ENCODE data around the gene ZNF512B. TPM values are rescaled to one million over a fixed set of nuclear protein-coding genes. Genes with fewer than 3 reads are reported as not detected.
"Not testable (repeated sequence)": the region's sequence is repeated elsewhere in the genome, so short reads cannot be mapped to it uniquely, and the experiment has no call there.

ZNF512B gene
- total and polyA plus RNA-seq, 2 donors (not counting 1 experiment from before 2014, with no cell fraction given) = 8.8 to 10.5 TPM

DNA sequence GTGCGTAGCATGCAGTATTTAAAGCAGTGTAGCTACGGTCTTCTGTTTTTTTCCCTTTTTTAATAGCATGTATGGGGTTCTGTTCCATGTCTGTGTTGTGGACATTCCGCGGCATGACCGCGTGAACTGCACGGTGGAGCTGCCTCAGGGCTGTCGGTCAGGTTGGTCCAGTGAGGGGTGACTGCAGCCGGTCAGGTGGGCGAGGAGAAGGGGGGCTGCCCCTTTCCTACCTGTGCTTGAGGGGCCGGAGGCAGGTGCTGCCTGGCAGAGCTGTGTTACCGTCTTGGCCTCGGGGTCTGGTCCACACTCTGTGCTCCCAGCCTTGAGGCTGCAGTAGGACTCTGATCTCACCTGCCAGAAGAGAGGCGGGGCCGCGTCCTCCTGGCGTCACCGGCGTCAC is 38.0 kb downstream of the ZNF512B start:
- no peak for TF ChIP-seq EZH2 (IDR thresholded peaks at IDR 0.05; ENCODE audit: borderline replicate concordance, insufficient read depth, low read depth, low read length, poor library complexity, severe bottlenecking)
- TF ChIP-seq, protein P1, sequence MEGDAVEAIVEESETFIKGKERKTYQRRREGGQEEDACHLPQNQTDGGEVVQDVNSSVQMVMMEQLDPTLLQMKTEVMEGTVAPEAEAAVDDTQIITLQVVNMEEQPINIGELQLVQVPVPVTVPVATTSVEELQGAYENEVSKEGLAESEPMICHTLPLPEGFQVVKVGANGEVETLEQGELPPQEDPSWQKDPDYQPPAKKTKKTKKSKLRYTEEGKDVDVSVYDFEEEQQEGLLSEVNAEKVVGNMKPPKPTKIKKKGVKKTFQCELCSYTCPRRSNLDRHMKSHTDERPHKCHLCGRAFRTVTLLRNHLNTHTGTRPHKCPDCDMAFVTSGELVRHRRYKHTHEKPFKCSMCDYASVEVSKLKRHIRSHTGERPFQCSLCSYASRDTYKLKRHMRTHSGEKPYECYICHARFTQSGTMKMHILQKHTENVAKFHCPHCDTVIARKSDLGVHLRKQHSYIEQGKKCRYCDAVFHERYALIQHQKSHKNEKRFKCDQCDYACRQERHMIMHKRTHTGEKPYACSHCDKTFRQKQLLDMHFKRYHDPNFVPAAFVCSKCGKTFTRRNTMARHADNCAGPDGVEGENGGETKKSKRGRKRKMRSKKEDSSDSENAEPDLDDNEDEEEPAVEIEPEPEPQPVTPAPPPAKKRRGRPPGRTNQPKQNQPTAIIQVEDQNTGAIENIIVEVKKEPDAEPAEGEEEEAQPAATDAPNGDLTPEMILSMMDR (IDR thresholded peaks at IDR 0.05) = no peak
- H3K27ac ChIP-seq (ENCODE audit: low read length in 2 of 2) = no peak overlapping the region
- H3K9me3 Mint-ChIP-seq (ENCODE audit: insufficient read depth) = no peaks in the 10 kb centered on the region
- intact Hi-C loops (cut with micrococcal nuclease) = no loop called here
- CTCF ChIA-PET = no interaction called here
- no peaks in the 10 kb centered on the region for H3K27me3 ChIP-seq (replicated peaks in 1 of 4; ENCODE audit: control extremely low read depth in 1 of 4, control insufficient read depth in 3 of 4, insufficient read depth in 4 of 4, low read length in 3 of 4)
- no peak overlapping the region for H2AFZ ChIP-seq (ENCODE audit: insufficient read depth, low read depth, low read length, poor library complexity, severe bottlenecking)
- H3K9ac ChIP-seq (ENCODE audit: low read length) = no peak overlapping the region
- DNase-seq (no peak), ATAC-seq (ENCODE audit: low read depth) (no peak)
- H3K4me1 ChIP-seq (ENCODE audit: control insufficient read depth in 2 of 2, insufficient read depth in 2 of 2, low read length in 2 of 2) = no peaks in the 10 kb centered on the region
- peaks cover 79% of the 10 kb centered on the region for H4K20me1 ChIP-seq (ENCODE audit: control insufficient read depth, insufficient read depth, low read length, poor library complexity, severe bottlenecking)
- no peaks in the 10 kb centered on the region for H3K4me1 Mint-ChIP-seq
- H3K4me2 ChIP-seq (replicated peaks; ENCODE audit: low read depth, low read length, poor library complexity, severe bottlenecking) = no peak overlapping the region
- POLR2A ChIA-PET = no interaction called here
- H3K4me3 ChIP-seq (ENCODE audit: control extremely low read depth in 1 of 5, extremely low read depth in 1 of 5, insufficient read depth in 1 of 5, low read depth in 2 of 5, low read length in 4 of 5) = no peak overlapping the region
- no peaks in the 10 kb centered on the region for H3K9me3 ChIP-seq (ENCODE audit: control extremely low read depth in 1 of 3, control insufficient read depth in 2 of 3, insufficient read depth in 1 of 3, low read length in 2 of 3)
- H3K4me3 Mint-ChIP-seq = no peak overlapping the region
- H3K27me3 Mint-ChIP-seq = no peaks in the 10 kb centered on the region
- WGBS (ENCODE audit: insufficient coverage) = 98% methylated on average over 18 of the region's 19 CpGs
- peaks cover 72% of the 10 kb centered on the region for H3K79me2 ChIP-seq (ENCODE audit: control insufficient read depth, insufficient read depth, low read length)
- H3K27ac Mint-ChIP-seq = no peak overlapping the region
- peaks cover 3 to 71% of the 10 kb centered on the region in 2 experiments for H3K36me3 ChIP-seq (replicated peaks in 1 of 2; ENCODE audit: control extremely low read depth in 1 of 2, control insufficient read depth in 1 of 2, extremely low read depth in 1 of 2, insufficient read depth in 2 of 2, low read length in 1 of 2)

DNA sequence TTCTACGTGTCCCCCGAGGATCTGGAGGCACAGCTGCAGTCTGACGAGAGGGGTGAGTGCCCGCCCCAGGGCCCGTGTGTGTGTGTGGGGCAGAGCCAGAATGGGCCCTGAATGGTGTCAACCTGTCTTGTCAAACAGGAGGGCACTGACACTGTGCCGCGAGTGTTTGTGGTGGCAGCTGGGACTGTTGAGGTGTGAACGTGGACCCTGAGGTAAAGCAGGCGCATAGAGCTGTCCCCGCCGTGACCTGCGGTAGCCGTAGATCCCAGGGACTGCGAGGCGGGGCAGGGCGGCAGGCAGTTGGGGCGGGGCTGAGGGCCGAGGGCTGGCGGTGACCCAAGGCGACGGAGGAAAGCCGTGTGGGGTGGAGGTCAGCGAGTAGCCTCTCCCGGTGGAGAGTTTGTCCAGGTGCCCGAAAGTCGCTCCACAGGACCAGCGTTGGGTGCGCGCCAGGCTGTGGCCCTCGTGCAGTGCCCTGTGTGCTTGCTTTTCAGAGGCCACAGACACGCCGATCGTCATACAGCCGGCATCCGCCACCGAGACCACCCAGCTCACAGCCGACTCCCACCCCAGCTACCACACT is 38.7 kb downstream of the ZNF512B start:
- POLR2A ChIA-PET = no interaction called here
- DNase-seq = no peak
- intact Hi-C loops (cut with micrococcal nuclease) = no loop called here
- H3K4me1 Mint-ChIP-seq = no peaks in the 10 kb centered on the region
- no peak overlapping the region for H3K9ac ChIP-seq (ENCODE audit: low read length)
- H3K9me3 ChIP-seq (ENCODE audit: control extremely low read depth in 1 of 3, control insufficient read depth in 2 of 3, insufficient read depth in 1 of 3, low read length in 2 of 3) = no peaks in the 10 kb centered on the region
- no peak for ATAC-seq (ENCODE audit: low read depth)
- no peak overlapping the region for H2AFZ ChIP-seq (ENCODE audit: insufficient read depth, low read depth, low read length, poor library complexity, severe bottlenecking)
- no peak overlapping the region for H3K4me3 Mint-ChIP-seq
- H3K9me3 Mint-ChIP-seq (ENCODE audit: insufficient read depth) = no peaks in the 10 kb centered on the region
- WGBS (ENCODE audit: insufficient coverage) = 97% methylated on average over 36 of the region's 37 CpGs
- peaks cover 75% of the 10 kb centered on the region for H3K79me2 ChIP-seq (ENCODE audit: control insufficient read depth, insufficient read depth, low read length)
- H3K36me3 ChIP-seq (replicated peaks in 1 of 2; ENCODE audit: control extremely low read depth in 1 of 2, control insufficient read depth in 1 of 2, extremely low read depth in 1 of 2, insufficient read depth in 2 of 2, low read length in 1 of 2) = peaks cover 0 to 70% of the 10 kb centered on the region in 2 experiments
- TF ChIP-seq EZH2 (IDR thresholded peaks at IDR 0.05; ENCODE audit: borderline replicate concordance, insufficient read depth, low read depth, low read length, poor library complexity, severe bottlenecking) = no peak
- TF ChIP-seq, protein P1 (IDR thresholded peaks at IDR 0.05) = no peak
- H3K27ac ChIP-seq (ENCODE audit: low read length in 2 of 2) = no peak overlapping the region
- H3K27me3 Mint-ChIP-seq = no peaks in the 10 kb centered on the region
- no peak overlapping the region for H3K27ac Mint-ChIP-seq
- no peak overlapping the region for H3K4me2 ChIP-seq (replicated peaks; ENCODE audit: low read depth, low read length, poor library complexity, severe bottlenecking)
- peaks cover 81% of the 10 kb centered on the region for H4K20me1 ChIP-seq (ENCODE audit: control insufficient read depth, insufficient read depth, low read length, poor library complexity, severe bottlenecking)
- no peaks in the 10 kb centered on the region for H3K4me1 ChIP-seq (ENCODE audit: control insufficient read depth in 2 of 2, insufficient read depth in 2 of 2, low read length in 2 of 2)
- H3K4me3 ChIP-seq (ENCODE audit: control extremely low read depth in 1 of 5, extremely low read depth in 1 of 5, insufficient read depth in 1 of 5, low read depth in 2 of 5, low read length in 4 of 5) = no peak overlapping the region
- H3K27me3 ChIP-seq (replicated peaks in 1 of 4; ENCODE audit: control extremely low read depth in 1 of 4, control insufficient read depth in 3 of 4, insufficient read depth in 4 of 4, low read length in 3 of 4) = no peaks in the 10 kb centered on the region
- CTCF ChIA-PET = no interaction called here

DNA sequence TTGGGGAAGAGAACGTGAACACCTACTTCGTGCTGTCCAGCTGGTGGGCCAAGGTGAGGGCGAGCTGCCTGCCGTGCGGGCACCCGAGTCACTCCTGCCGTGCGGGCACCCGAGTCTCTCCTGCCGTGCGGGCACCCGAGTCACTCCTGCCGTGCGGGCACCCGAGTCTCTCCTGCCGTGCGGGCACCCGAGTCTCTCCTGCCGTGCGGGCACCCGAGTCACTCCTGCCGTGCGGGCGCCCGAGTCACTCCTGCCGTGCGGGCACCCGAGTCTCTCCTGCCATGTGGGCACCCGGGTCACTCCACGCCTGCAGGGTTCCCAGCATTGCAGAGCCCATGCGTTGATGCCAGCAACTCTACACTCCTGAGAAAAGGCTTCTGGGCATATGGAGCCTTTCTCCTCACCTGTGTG is 40.3 kb downstream of the ZNF512B start:
- Histone ChIP-seq H3K79me2 (ENCODE audit: control insufficient read depth, insufficient read depth, low read length) (peaks cover 75% of the 10 kb centered on the region), H3K36me3 (replicated peaks in 1 of 2; ENCODE audit: control extremely low read depth in 1 of 2, control insufficient read depth in 1 of 2, extremely low read depth in 1 of 2, insufficient read depth in 2 of 2, low read length in 1 of 2) (peaks cover 0 to 55% of the 10 kb centered on the region in 2 experiments), H4K20me1 (ENCODE audit: control insufficient read depth, insufficient read depth, low read length, poor library complexity, severe bottlenecking) (peaks cover 76% of the 10 kb centered on the region)
- H3K9me3 Mint-ChIP-seq (ENCODE audit: insufficient read depth); H3K4me1 ChIP-seq (ENCODE audit: control insufficient read depth in 2 of 2, insufficient read depth in 2 of 2, low read length in 2 of 2); H3K9ac ChIP-seq (ENCODE audit: low read length); H3K4me1 Mint-ChIP-seq; H3K27ac ChIP-seq (ENCODE audit: low read length in 2 of 2); H3K4me3 Mint-ChIP-seq; H3K4me3 ChIP-seq (ENCODE audit: control extremely low read depth in 1 of 5, extremely low read depth in 1 of 5, insufficient read depth in 1 of 5, low read depth in 2 of 5, low read length in 4 of 5); H3K27ac Mint-ChIP-seq; H3K4me2 ChIP-seq (replicated peaks; ENCODE audit: low read depth, low read length, poor library complexity, severe bottlenecking); H3K27me3 ChIP-seq (replicated peaks in 1 of 4; ENCODE audit: control extremely low read depth in 1 of 4, control insufficient read depth in 3 of 4, insufficient read depth in 4 of 4, low read length in 3 of 4); H3K9me3 ChIP-seq (ENCODE audit: control extremely low read depth in 1 of 3, control insufficient read depth in 2 of 3, insufficient read depth in 1 of 3, low read length in 2 of 3); ATAC-seq (ENCODE audit: low read depth); DNase-seq; intact Hi-C loops (cut with micrococcal nuclease); H3K27me3 Mint-ChIP-seq; H2AFZ ChIP-seq (ENCODE audit: insufficient read depth, low read depth, low read length, poor library complexity, severe bottlenecking): not testable (repeated sequence)
- WGBS (ENCODE audit: insufficient coverage) = 98% methylated on average over 31 of the region's 31 CpGs
- ChIA-PET CTCF (interaction anchor here (1.1 kb wide), 1 partner anchor 706 kb away, joined by 3 read pairs; no protein-coding TSS in a partner anchor), POLR2A (interaction anchor here (0.6 kb wide), 1 partner anchor 165 kb away, joined by 3 read pairs; no protein-coding TSS in a partner anchor)

All from B cell (primary cell).